Prostate gland (tissue), 2 donors: ENCODE results near the gene FASTKD1.
A peak's percentile ranks its signal among the peaks of the same experiment; 100 is the strongest.

Experiments used
- CTCF ChIP-seq, 4 experiments: fragments of 200-600 bp in 2 of 4; fragments of 450-650 bp in 2 of 4; sonication (generic) in 2 of 4; IDR thresholded peaks; 1 replicate in 3 of 4; 2 replicates in 1 of 4; pipeline ENCODE4 v1.5.1; 2016 to 2019; ENCODE audit warnings: antibody characterized with exemption in 4 of 4, mild to moderate bottlenecking in 2 of 4, moderate library complexity in 2 of 4
- POLR2A ChIP-seq: fragments of 450-650 bp; IDR thresholded peaks from one replicate; pipeline ENCODE4 v1.6.1; 2016; ENCODE audit warnings: antibody characterized with exemption, mild to moderate bottlenecking

DNA sequence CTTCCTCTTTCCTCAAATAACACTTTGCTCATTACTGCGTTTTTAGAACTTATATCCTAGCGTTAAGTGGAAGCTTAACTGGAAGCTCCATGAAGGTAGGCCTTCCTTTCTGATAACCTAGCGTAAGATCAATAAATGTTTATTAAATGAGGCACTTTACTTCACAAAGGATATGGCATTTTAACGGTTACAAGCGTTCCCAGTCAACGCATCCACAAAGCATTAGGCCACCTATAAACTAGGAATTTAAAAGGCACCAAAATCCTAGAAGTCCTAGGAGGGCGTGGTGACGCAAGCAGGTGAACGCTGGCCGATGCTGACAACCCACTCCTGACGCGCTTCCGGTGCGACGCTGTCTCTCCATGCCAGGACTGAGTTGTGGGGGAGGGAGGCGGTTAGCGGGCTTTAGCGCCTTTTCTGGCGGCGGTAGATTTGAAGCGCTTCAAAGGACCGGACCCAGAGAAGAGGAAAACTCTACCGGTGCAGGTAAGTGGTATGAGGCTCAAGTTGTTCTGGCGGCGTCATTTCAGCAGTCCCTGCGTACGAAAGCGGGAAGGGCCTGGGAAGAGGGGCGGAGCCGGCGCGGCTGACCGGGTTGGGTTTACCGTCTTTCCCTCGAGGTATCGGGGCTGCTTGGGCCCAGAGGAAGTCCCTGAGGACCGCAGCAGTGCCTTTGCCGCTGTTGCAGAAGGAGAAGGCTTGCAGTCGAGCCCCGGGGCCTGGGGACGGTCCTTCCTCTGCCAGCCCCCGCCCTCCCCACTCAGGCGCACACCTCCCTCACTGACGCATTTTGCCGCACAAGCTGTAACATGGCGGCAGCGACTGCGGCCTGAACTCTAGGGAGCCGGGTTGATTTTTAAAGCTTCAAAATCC, 10.6 kb upstream of the FASTKD1 start, which contains the start of gene PPIG:
- TF ChIP-seq POLR2A (peak; percentile 47), CTCF (IDR thresholded peaks at IDR 0.05) (no peak)
